Erythroblast (primary cell): ENCODE data around the gene RWDD3.

Source experiments
- GATA1 ChIP-seq: IDR thresholded peaks from 2 replicates; pipeline ENCODE4 v1.6.1; 2011; ENCODE audit warnings: low read depth, mild to moderate bottlenecking, control low read depth, low read length, moderate library complexity
- POLR2A ChIP-seq: IDR thresholded peaks from 2 replicates; pipeline ENCODE4 v1.6.1; 2011; ENCODE audit warnings: mild to moderate bottlenecking, low read length

DNA sequence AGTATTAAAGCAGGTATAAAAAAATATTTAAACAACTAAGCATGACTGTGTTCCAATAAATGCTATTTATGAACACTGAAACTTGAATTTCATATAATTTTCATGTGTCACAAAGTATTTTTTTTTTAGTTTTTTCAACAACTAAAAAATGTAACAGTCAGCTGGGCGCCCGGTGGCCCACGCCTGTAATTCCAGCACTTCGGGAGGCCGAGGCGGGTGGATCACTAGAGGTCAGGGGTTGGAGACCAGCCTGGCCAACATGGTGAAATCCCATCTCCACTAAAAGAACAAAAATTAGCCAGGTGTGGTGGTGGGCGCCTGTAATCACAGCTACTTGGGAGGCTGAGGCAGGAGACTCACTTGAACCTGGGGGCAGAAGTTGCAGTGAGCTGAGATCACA lies 42.4 kb downstream of the RWDD3 start:
- TF ChIP-seq POLR2A (no peak), GATA1 (no peak)
